H1 (cell line): ENCODE results near the gene DCP2. TPM values are rescaled to one million over a fixed set of nuclear protein-coding genes. Genes with fewer than 3 reads are reported as not detected.

Experiments used
- ATF3 ChIP-seq: IDR thresholded peaks from 2 replicates; pipeline ENCODE4 v1.6.1; 2011; ENCODE audit warnings: low read depth, mild to moderate bottlenecking, low read length; ENCODE audit not compliant: insufficient read depth
- BACH1 ChIP-seq: IDR thresholded peaks from 2 replicates; pipeline ENCODE4 v1.6.1; 2012; ENCODE audit warnings: low read length, improper control_type of control experiment
- CBX8 ChIP-seq: fragments of 300-800, 300-1000 bp; sonication (generic); IDR thresholded peaks from 2 replicates; pipeline ENCODE4 v1.7.1; 2016; ENCODE audit warnings: low read depth, low read length, borderline replicate concordance
- CEBPB ChIP-seq: IDR thresholded peaks from 2 replicates; pipeline ENCODE4 v1.6.1; 2012; ENCODE audit warnings: low read depth, low read length
- CREB1 ChIP-seq: IDR thresholded peaks from 2 replicates; pipeline ENCODE4 v1.6.1; 2012; ENCODE audit warnings: inconsistent platforms
- RNF2 ChIP-seq: fragments of 200-900, 300-1000 bp; sonication (generic); IDR thresholded peaks from 2 replicates; pipeline ENCODE4 v1.7.1; 2016; ENCODE audit warnings: borderline replicate concordance, low read depth, mild to moderate bottlenecking, antibody characterized with exemption, low read length; ENCODE audit not compliant: poor library complexity, severe bottlenecking; ENCODE audit errors: missing control alignments
- SIRT6 ChIP-seq: IDR thresholded peaks from one replicate; pipeline ENCODE4 v1.7.1; 2012; ENCODE audit warnings: low read length, inconsistent platforms
- polyA plus RNA-seq, 7 experiments: library from polyadenylated mRNA; depleted of rRNA in 3 of 7; stranded (reverse) in 5 of 7; unstranded in 2 of 7; fragments of >200 nt in 5 of 7; fragments of 200-250 nt in 2 of 7; gene quantifications; 1 replicate in 5 of 7; 2 replicates in 1 of 7; 4 replicates in 1 of 7; pipeline versions ENCODE4 v1.2.1 to v1.2.3, GENCODE V29; 2011 to 2013; ENCODE audit warnings: missing spikeins in 2 of 7, mixed read lengths in 2 of 7
- total RNA-seq: library from RNA; stranded (reverse); fragmentation: NEBNext Ultra II Directional; extraction: Animal tissue kit (Norgen Biotek cat#: 25700); gene quantifications from 2 replicates; pipeline ENCODE4 v1.2.1, GENCODE V29; 2021

Gene DCP2
- total and polyA plus RNA-seq, 2 of the 8 experiments (the other 6 are each of a cell fraction or from before 2014, with no cell fraction given), result 14.4 to 162 TPM

GRCh38 chr5:113063927-113064326 is 87.3 kb downstream of the DCP2 start (continued):
- TF ChIP-seq CBX8, result no peak
- no peak for TF ChIP-seq CREB1
- no peak for TF ChIP-seq BACH1
- TF ChIP-seq ATF3, result no peak
- TF ChIP-seq CEBPB, result no peak
- TF ChIP-seq SIRT6, result no peak
- TF ChIP-seq RNF2, result no peak
